ENCODE data around the gene LGMN.

- no peak for TF ChIP-seq CTCF (IDR thresholded peaks at IDR 0.05; ENCODE audit: low read depth, low read length, missing input control)
- TF ChIP-seq REST (IDR thresholded peaks at IDR 0.05) = no peak
- TF ChIP-seq JUND (IDR thresholded peaks at IDR 0.05) = no peak
- no peak for TF ChIP-seq GABPA (IDR thresholded peaks at IDR 0.05 in 1 of 2, conservative IDR thresholded peaks at IDR 0.05 in 1 of 2)
- TF ChIP-seq HNF4G (IDR thresholded peaks at IDR 0.05) = no peak
- TF ChIP-seq YY1 (IDR thresholded peaks at IDR 0.05) = no peak
- no peak for TF ChIP-seq RAD21 (IDR thresholded peaks at IDR 0.05)
- no peak for TF ChIP-seq TAF1 (conservative IDR thresholded peaks at IDR 0.05)
Observed at GRCh38 chr14:92735344-92735743, 13.1 kb downstream of the LGMN start.
